Coronary artery (tissue), 2 donors: ENCODE data around the gene PRPF40B.

ENCODE experiments used
- DNase-seq: peaks from one replicate; pipeline ENCODE4 v3.0.0-alpha.2; 2017; ENCODE audit warnings: low spot score
- H3K27ac ChIP-seq, 2 donors: fragments of 200-600 bp; sonication (generic); one replicate each; pipeline ENCODE4 v1.5.1; 2016 to 2019
- H3K4me3 ChIP-seq: fragments of 200-600 bp; sonication (generic); 2 replicates; pipeline ENCODE4 v1.5.1; 2016; ENCODE audit warnings: mild to moderate bottlenecking, moderate library complexity
- TF ChIP-seq, protein P1 (sequence below): fragments of 200-600 bp; sonication (generic); IDR thresholded peaks from one replicate; pipeline ENCODE4 v1.5.1; 2019; ENCODE audit warnings: antibody characterized with exemption

PRPF40B gene

DNA sequence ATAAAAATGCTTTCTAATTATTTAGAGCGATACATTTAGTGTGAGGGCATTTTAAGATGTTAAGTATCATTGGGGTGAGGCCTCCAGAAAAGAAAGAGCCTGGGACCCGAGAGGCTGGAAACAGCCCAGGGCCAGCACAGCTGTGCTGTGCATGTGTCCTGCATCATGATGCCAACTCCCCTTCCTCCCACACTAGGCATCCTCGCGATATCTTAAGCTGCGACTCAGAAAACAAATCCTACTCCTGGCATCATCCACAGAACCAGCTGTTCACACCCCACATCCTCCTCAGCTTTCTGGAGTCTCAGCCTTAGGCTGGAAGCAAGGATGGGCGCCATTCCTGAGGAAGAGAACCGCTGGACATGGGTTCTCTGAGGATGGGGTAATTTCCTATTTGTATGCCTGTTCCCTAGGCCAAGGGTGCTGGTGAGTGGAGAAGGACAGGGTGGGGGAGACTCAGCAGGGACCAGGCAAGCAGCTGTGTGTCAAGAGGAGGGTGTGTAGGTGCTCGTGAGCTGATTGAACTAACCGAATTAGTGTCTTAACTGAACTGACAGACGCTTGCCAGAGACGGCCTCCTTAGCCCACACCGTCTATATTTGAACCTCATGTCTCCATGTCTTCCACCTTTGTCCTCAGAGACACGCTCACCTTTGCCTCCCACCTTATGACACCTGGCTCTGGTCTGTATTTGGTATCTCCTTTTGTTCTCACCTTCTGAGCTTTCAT lies 39.8 kb upstream of the PRPF40B start:
- H3K27ac ChIP-seq: peak overlapping the region in 1 of 2 donors; percentile 15
- no peak for DNase-seq
- TF ChIP-seq, protein P1, sequence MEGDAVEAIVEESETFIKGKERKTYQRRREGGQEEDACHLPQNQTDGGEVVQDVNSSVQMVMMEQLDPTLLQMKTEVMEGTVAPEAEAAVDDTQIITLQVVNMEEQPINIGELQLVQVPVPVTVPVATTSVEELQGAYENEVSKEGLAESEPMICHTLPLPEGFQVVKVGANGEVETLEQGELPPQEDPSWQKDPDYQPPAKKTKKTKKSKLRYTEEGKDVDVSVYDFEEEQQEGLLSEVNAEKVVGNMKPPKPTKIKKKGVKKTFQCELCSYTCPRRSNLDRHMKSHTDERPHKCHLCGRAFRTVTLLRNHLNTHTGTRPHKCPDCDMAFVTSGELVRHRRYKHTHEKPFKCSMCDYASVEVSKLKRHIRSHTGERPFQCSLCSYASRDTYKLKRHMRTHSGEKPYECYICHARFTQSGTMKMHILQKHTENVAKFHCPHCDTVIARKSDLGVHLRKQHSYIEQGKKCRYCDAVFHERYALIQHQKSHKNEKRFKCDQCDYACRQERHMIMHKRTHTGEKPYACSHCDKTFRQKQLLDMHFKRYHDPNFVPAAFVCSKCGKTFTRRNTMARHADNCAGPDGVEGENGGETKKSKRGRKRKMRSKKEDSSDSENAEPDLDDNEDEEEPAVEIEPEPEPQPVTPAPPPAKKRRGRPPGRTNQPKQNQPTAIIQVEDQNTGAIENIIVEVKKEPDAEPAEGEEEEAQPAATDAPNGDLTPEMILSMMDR: no peak
- no peak overlapping the region for H3K4me3 ChIP-seq

DNA sequence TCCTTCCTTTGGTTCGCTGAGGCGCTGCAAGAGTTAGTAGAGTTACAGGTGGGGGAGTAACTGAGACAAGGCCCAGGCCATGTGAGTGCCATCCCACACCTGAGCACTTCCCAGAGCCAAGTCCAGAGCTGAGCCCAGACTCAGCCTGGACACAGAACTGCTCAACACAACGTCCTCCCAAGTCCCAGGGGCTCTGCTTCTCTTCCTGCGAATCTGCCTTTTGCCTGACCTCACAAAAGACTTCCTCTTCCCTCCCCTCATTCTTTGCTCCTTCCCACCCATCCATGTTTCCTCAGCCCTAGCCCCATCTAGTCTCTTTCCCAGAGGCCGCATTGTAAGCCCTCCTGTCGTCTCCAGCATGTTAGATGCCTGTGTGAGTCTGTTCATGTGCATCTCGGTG lies 38.8 kb upstream of the PRPF40B start:
- Histone ChIP-seq H3K4me3 (no peak overlapping the region), H3K27ac (no peak overlapping the region)
- DNase-seq: no peak
- TF ChIP-seq, protein P1: no peak

DNA sequence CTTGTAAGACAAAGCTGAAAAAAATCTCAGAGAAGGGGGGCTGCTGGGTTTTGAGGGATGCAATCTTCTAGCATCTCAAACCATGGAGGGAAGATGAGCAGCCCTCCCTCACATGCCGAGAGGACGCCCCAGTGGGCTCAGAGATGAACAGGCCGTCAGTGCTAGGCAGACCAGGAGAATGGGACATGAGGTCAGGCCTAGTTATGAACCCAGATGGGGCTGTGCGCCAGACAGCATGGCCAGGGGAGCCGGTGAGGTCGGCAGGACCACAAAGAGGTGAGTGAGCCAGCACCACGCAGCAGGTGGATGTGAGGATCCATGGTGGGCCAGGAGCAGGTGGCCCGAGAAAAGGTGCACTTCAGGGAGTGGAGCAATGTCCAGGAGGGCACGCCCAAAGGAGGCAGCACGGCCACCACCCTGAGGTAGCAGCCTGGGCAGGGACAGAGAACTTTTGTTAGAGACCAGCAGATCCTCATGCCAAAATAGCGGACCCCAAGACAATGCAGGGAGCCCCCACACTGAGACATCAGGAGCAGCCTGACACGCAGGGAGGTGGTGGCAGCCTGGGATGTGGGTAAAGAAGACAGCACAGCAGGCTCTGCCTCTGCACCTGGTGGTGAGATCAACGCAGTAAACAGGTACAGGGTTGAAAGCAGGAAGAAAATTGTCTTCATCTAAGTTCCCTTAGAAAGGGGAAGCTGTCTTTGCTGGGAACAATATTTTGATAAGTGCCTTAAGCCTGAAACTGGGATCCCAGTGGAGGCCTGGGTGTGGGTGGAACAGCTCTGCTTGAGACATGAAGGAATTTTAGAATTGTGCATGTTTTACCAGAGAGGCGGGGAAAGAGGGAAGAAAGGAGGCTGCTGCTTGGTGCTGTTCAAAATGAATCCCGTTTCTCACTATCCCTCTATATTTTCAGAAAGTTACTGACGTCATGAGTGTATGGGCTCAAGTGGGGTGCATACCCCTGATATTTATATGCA lies 37.6 kb upstream of the PRPF40B start:
- DNase-seq: no peak
- TF ChIP-seq, protein P1: no peak
- no peak overlapping the region for H3K4me3 ChIP-seq
- no peak overlapping the region for H3K27ac ChIP-seq

DNA sequence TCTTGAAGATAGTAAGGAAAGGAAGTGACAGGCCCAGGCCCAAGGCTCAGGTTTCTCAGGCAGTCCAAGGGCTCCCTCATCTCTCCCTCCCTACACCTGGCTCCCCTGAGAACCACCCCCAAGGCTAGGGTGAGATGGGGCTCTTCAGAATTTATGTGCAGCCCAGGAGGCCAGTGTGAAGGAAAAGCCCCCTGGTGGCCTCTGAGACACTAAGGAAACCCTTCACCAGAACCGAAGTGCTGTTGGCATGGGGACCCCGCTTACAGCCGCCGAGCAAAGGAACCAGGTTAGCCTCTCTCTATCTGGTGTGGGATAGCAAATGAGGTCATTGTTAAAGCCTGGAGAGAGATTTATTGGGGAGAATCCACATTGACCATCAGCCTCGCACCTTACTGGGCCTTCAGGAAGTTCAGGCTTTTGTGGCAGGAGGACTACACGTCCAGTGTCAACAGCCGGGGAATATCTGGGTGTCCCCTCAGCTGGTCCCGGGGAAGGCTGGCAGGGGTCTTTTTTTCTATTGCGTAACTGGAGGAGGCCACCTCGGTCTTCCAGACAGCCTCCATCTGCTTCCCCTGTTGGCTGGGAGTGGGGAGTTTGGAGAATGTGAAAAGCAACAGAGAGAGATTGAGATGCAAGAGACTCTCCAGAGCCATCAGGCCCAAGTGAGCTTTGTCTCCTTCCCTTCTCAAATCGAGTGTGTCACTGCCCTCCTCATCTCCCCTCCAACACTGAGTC lies 36.0 kb upstream of the PRPF40B start:
- Histone ChIP-seq H3K27ac (no peak overlapping the region), H3K4me3 (no peak overlapping the region)
- TF ChIP-seq, protein P1: no peak
- no peak for DNase-seq

- TF ChIP-seq, protein P1: no peak
- DNase-seq: no peak
- Histone ChIP-seq H3K4me3 (no peak overlapping the region), H3K27ac (no peak overlapping the region)
Measured at GRCh38 chr12:49588281-49588680, 35.1 kb upstream of the PRPF40B start.

- Histone ChIP-seq H3K4me3 (no peak overlapping the region), H3K27ac (no peak overlapping the region)
- TF ChIP-seq, protein P1: no peak
- DNase-seq: no peak
Measured at GRCh38 chr12:49588721-49589516, 34.4 kb upstream of the PRPF40B start.
